ENCODE measurements around the gene MAP3K9. TPM values are rescaled to one million over a fixed set of nuclear protein-coding genes. Genes with fewer than 3 reads are reported as not detected.

Gene MAP3K9
- total RNA-seq: 17.7 and 19.3 TPM in 2 replicates

DNA sequence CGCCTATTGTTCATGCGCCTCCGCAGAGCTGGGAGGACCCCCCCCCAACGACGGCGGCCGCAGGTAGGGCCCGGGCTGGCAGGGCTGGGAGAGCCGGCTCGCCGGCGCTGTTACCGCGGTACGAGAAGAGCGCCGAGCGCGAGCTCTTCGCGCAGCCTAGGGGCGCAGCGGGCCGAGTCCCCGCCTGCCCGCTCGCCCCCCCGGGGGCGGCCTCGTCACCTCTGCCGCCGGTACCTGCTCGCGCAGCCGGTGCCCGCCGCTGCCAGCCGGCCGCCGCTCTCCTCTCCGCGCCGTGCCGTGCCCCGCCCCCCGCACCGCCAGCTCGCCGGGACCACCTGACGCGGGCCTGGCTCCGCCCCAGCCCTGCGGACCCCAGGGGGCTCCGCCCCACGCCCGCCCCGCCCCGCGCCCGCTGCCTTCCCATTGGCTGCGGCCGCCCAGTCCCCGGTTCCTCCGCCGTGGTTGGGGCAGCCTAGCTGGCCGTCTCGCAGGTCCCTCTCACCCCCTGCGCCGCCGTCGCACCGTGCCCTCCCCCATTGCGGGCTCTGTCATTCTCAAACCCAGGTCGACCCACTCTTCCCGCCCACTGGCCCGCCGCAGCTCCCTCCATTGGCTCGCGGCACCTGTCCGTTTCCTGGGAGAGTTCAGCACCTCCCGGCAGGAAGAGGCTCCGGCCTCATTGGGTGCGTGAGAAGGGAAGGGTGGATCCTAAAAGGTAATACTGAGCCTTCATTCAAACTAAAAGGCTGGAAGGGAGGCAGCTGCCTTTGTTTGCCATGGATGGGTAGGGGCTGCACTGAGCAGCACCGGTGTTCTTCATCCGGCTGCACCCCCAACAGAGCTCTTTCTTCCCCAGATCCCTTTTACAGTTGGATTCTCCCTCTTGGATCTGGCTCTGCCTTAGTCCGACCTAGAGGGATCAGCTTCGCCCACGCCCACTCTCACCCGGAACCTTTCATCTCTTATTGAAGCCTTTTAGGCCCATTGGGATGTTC lies at the start of gene MAP3K9:
Gene MAP3K9 (minus strand): TSS at position 289 of the 995 bp plus-strand sequence. CDS start 342 bp downstream, outside the sequence.

Other genes starting within 250 kb of the MAP3K9 start
- gene MED6, start 208.9 kb downstream of the MAP3K9 start, total RNA-seq: 23.1 and 31.3 TPM in 2 replicates
- 6.4 and 7.0 TPM in 2 replicates for gene TTC9, start 167.6 kb downstream of the MAP3K9 start, total RNA-seq
- 31.8 and 40.7 TPM in 2 replicates for gene PCNX1, start 97.9 kb upstream of the MAP3K9 start, total RNA-seq

Data from tracheal epithelial cell (primary cell).